NCI-H748 (cell line): ENCODE results near the gene OR51E1.

Experiments used
- DNase-seq: peaks from one replicate; lab custom pipeline; 2025; ENCODE audit not compliant: unreplicated experiment; lab: John Stamatoyannopoulos, UW

OR51E1 gene

GRCh38 chr11:4643682-4644081, at the start of gene OR51E1:
Gene OR51E1 (plus strand): TSS chr11:4643982. CDS start chr11:4652527, 8,545 bp downstream.
- DNase-seq = peak; percentile 50

DNA sequence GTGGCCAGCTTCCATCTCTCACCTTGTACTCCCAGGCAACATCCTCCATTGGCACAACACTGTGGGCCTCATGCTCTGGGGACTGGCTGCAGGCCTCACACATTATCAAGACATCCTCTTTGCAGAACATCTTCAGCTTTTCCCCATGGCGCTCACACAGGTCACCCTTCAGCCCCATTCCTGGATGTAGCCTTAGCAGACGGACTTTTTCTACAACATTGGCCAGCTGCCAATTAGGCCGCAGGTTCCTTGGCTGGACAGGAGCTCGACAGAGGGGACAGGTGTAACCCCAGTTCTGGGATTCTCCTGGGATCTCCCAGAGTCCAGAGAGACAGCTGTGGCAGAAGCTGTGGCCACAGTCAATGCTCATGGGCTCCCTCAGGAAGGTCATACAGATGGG, 38.7 kb upstream of the OR51E1 start:
- DNase-seq = no peak

GRCh38 chr11:4606231-4607015, 37.4 kb upstream of the OR51E1 start:
- DNase-seq = peak; percentile 81

GRCh38 chr11:4607096-4607495, 36.7 kb upstream of the OR51E1 start:
- DNase-seq = peak; percentile 66

GRCh38 chr11:4607781-4608666, 35.8 kb upstream of the OR51E1 start, which contains the start of gene TRIM68:
Gene TRIM68 (minus strand): TSS chr11:4608231. CDS start chr11:4605504, 2,727 bp downstream.
- DNase-seq = peak; percentile 98

DNA sequence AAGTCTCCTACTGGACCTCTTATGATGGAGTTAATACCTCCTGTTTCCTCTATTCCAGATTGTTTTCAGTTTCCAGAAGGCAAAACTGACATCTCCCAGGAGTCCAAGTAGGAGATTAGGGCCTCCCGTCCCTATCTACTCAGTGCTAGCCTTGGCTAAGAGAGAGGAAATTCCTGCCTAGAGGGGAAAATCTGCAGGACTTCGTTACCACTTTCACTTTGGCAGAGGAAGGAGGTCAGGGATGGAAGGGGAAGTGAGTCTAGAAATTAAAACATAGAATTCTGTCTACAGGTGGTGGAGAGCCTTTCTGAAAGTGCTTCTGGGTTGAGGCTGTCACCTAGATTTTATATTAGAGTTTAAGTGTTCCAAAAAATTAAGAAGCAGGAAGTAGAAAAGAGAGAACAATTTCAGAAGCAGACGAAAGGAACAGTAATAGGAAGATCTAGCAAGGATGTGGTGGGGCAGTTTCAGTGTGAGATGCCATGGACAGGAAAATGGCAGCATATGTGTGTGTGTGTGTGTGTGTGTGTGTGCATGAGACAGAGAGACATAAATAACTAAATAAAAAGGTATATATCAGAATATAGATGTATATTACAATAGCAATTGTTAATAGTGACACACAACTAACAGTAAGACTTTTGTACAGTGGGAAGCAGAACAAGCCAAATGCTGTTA, 33.4 kb upstream of the OR51E1 start:
- DNase-seq = no peak

- DNase-seq = no peak
Observed at GRCh38 chr11:4611986-4612385, 31.8 kb upstream of the OR51E1 start.

DNA sequence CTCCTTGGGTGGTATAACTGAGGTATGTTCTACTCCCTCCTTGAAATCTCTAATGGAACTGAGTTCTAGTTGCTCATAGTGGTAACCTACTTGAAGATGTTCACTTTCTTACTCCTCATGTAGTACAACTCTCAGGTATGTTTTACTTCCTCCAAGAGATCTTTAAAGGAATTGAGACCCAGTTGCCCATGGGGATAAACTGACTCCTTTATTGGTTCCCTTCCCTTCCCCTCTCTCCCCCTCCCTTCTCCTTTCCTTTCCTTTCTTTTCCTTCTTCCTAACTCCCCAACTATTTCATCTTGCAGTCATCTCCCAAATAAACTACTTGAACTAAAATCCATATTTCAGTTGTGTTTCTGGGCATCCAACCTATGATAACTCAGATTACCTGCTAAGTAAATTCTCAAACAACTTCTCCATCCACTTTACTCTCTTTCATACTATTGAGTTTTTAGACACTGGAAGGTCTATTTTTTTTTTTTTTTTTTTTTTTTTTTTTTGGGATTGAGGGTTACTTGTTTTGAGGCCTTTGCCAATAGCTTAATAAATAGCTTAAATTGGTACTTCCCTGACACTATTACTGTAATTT, 27.8 kb upstream of the OR51E1 start:
- no peak for DNase-seq

GRCh38 chr11:4619514-4619913, 24.3 kb upstream of the OR51E1 start:
- no peak for DNase-seq

- peak; percentile 91 for DNase-seq
Observed at GRCh38 chr11:4626207-4627099, 17.3 kb upstream of the OR51E1 start.

DNA sequence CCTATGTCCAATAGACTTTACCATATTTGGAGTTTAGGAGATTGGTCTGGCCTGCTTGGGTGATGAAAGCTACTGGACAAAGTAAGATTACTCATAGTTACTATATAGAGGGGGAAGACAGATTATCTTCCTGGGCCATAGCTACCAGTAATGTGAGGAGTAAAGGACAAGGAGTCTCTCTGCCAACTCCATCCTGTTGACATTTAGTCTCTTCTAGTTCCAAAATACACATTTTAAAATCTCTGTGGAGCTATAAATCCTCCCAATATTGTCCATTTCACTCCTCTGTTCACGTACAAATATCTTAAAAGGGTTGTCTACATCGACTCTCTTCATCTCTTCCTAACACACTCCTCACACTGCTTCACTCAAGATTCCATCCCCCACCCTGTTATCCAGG, 7.6 kb upstream of the OR51E1 start:
- no peak for DNase-seq

DNA sequence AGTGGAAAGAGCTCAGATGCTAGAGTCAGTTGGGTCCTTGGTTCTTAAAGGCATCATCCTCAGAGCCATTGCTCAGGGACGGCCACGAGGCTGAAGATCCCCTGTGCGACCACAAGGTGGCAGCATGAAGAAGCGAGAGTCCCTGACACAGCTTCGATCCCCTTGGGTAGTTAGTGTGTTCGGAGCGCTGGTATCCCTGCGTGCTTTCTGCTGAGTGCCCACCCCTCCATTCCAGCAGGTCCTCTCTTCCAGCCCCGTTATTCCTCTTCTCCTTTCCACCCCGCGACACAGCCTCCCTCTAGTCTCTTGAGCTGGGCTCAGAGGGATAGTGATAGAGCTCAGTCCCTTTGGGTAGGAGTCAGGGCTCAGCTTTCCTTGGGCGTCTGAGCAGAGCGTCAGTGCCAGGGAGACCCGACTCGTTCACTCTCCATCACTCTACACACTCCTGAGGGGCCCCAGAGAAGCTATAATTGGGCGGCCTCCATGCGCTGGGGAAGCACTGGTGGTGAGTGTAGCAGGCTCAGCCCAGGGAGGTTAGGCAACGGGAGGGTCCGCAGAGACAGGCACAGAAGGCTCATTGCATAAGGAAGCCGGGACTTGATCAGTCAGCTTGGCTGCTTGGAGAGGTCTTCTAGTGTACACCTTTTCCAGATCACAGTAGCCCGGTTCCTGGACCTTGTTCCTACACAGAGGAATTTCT, 6.7 kb upstream of the OR51E1 start, which contains the start of gene OR51D1:
OR51D1 (plus strand) TSS at position 516 of the 700 bp plus-strand sequence. CDS start 2,314 bp downstream, outside the sequence.
- DNase-seq = peak; percentile 90

GRCh38 chr11:4637662-4638047, 6.1 kb upstream of the OR51E1 start:
- no peak for DNase-seq

DNA sequence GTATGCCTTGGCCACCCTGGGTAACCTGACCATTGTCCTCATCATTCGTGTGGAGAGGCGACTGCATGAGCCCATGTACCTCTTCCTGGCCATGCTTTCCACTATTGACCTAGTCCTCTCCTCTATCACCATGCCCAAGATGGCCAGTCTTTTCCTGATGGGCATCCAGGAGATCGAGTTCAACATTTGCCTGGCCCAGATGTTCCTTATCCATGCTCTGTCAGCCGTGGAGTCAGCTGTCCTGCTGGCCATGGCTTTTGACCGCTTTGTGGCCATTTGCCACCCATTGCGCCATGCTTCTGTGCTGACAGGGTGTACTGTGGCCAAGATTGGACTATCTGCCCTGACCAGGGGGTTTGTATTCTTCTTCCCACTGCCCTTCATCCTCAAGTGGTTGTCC, 3.9 kb upstream of the OR51E1 start:
- no peak for DNase-seq

DNA sequence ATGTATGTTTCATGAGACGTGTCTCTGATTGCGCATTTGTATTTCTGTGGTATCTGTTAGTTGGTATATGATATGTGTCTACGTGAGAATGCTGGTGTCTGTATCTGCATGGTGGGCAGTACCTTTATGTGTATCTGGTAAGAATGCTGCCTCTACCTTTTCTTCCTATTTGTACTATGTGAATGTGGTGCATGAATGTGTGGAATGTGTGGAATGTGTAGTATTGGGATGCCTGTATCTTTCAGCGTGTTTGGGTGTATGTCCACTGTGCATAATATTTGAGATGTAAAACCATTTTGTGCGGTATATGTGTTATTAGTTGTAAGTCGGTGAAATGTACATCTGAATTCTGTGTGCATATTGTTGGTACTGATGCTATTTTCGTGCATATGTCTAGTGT, 2.3 kb upstream of the OR51E1 start:
- no peak for DNase-seq

DNA sequence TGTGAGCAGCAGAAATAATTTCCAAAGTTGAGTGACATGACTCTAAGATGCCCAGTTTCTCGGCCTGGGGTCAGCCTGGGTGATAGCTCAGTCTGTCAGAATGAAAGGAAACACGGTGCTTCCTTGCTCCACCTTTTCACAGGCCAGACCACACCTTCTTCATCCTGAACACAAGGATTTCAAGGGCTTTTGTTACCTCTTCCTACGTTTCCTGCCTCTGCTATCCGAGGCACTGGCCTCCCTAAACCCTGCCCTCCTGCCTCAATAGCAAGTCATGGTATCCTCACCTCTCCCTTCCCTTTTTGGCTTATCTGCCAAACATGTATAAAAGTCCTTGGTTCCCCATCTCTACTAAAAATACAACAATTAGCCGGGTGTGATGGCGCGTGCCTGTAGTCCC, 1.7 kb upstream of the OR51E1 start:
- no peak for DNase-seq

DNA sequence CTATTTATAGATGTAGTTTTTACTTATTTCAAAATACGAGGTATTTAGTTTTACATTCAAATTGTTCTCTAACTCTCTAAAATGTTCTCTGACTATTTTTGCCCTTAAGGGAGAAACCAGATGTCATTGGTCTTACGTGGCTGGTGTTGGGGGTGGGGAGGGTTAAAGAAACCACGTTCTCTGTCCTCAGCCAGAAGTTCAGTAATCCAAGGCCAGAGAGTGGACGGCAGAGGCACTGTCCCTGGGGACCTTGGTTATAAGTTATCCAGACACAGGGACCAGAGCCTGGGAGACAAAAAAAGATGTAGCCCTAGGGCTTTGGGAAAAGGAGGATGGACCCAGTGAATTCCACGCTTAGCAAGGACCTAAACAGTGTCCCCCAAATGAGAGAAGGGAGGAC, 706 bp upstream of the OR51E1 start:
- no peak for DNase-seq

GRCh38 chr11:4644233-4644632, 451 bp downstream of the OR51E1 start:
- peak; percentile 49 for DNase-seq

DNA sequence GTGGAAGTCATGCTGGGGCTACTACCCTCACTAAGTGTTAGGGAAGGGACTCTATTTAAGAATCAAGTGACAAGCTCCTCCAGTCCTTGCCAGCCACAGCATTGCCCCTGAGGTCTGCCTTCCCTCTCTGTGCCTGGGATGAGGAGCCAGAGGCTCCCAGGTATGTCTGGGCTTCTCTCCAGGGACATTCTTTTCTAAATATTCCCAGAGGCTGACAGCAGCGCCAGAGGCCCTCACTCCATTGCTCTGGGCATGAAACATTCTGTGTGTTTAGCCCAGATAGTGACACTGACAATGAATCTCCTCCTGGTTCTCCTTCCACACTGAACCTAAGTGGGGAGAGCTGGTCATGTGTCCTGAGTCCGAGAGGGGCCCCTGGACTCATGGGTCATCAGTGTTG, 2.2 kb downstream of the OR51E1 start:
- DNase-seq = peak; percentile 17
